OCI-LY7 (cell line): ENCODE data around the gene SLC25A13. TPM values are rescaled to one million over a fixed set of nuclear protein-coding genes. Genes with fewer than 3 reads are reported as not detected.

Experiments
- BruUV-seq: library from RNA; stranded (reverse); fragments of 400-500 nt; replicated peaks from 2 replicates; lab custom pipeline; 2021; lab: Mats Ljungman, UMichigan
- CTCF ChIA-PET: fragments of 300-600 bp; sonication (Branson Sonifier 250); formaldehyde crosslinking; loops from one replicate; lab custom pipeline; 2022; ENCODE audit warnings: antibody characterized with exemption; ENCODE audit not compliant: unreplicated experiment; lab: Charles Lee
- POLR2A ChIA-PET: fragments of 300-600 bp; sonication (Branson Sonifier 250); formaldehyde crosslinking; loops from one replicate; lab custom pipeline; 2022; ENCODE audit warnings: antibody characterized with exemption; lab: Charles Lee
- DNase-seq: peaks from one replicate; pipeline ENCODE4 v3.0.0-alpha.2; 2015; ENCODE audit warnings: low spot score
- H2AFZ ChIP-seq: fragments of 200-600 bp; sonication (generic), shearing (Covaris generic); 2 replicates; pipeline ENCODE4 v1.6.1; 2014; ENCODE audit warnings: mild to moderate bottlenecking, antibody characterized with exemption, low read length, moderate library complexity
- H3K27ac ChIP-seq: fragments of 200-600 bp; sonication (generic); 2 replicates; pipeline ENCODE4 v1.5.1; 2014; ENCODE audit warnings: mixed run types, low read depth, mild to moderate bottlenecking, moderate library complexity, low read length, inconsistent platforms; ENCODE audit not compliant: poor library complexity, severe bottlenecking
- H3K36me3 ChIP-seq: fragments of 200-600 bp; sonication (generic); 2 replicates; pipeline ENCODE4 v1.6.1; 2014; ENCODE audit warnings: mild to moderate bottlenecking, antibody characterized with exemption, low read length, moderate library complexity, mixed read lengths; ENCODE audit not compliant: insufficient read depth
- H3K4me1 ChIP-seq: fragments of 200-600 bp; sonication (generic); 2 replicates; pipeline ENCODE4 v1.5.1; 2014; ENCODE audit warnings: mild to moderate bottlenecking, low read length; ENCODE audit not compliant: insufficient read depth, poor library complexity, severe bottlenecking
- H3K4me2 ChIP-seq: fragments of 200-600 bp; sonication (generic); 2 replicates; pipeline ENCODE4 v1.6.1; 2014; ENCODE audit warnings: mild to moderate bottlenecking, low read length
- H3K4me3 ChIP-seq: fragments of 200-600 bp; sonication (generic); 2 replicates; pipeline ENCODE4 v1.5.1; 2014; ENCODE audit warnings: mild to moderate bottlenecking, low read depth, low read length; ENCODE audit not compliant: poor library complexity, severe bottlenecking
- H3K79me2 ChIP-seq: fragments of 200-600 bp; sonication (generic); 2 replicates; pipeline ENCODE4 v1.6.1; 2016; ENCODE audit warnings: low read depth, mild to moderate bottlenecking, low read length, moderate library complexity, mixed read lengths; ENCODE audit not compliant: insufficient read depth
- H3K9me2 ChIP-seq: fragments of 200-600 bp; sonication (generic); 2 replicates; pipeline ENCODE4 v1.6.1; 2016; ENCODE audit warnings: mild to moderate bottlenecking, low read length, mixed read lengths; ENCODE audit not compliant: insufficient read depth
- H3K9me3 ChIP-seq: fragments of 200-600 bp; sonication (generic); 2 replicates; pipeline ENCODE4 v1.6.1; 2014; ENCODE audit warnings: mild to moderate bottlenecking, mixed run types, low read length, mixed read lengths
- H4K20me1 ChIP-seq: fragments of 200-600 bp; sonication (generic); 2 replicates; pipeline ENCODE4 v1.6.1; 2014; ENCODE audit warnings: mild to moderate bottlenecking, antibody characterized with exemption, low read length, moderate library complexity, mixed read lengths; ENCODE audit not compliant: insufficient read depth
- EZH2phosphoT487 ChIP-seq: fragments of 200-600 bp; sonication (generic); IDR thresholded peaks from 2 replicates; pipeline ENCODE4 v1.6.1; 2018; ENCODE audit warnings: low read depth, borderline replicate concordance, mild to moderate bottlenecking, mixed run types, antibody characterized with exemption, low read length, moderate library complexity, mixed read lengths
- intact Hi-C: fragments of 100-400 bp; cut with micrococcal nuclease; formaldehyde crosslinking; loops from one replicate; pipeline ENCODE4 v1.10.0; 2022; ENCODE audit not compliant: unreplicated experiment
- total RNA-seq, 2 experiments: library from RNA; depleted of rRNA in 1 of 2; stranded (reverse); fragments of >200 nt in 1 of 2; shearing (Covaris generic) in 1 of 2; gene quantifications; 2 replicates each; pipeline ENCODE4 v1.2.3, GENCODE V29; 2014 to 2022
- TF ChIP-seq, protein P1 (sequence below): fragments of 200-600 bp; sonication (generic); conservative IDR thresholded peaks from 2 replicates; pipeline ENCODE4 v1.5.1; 2014; ENCODE audit warnings: mild to moderate bottlenecking, antibody characterized with exemption, low read length, moderate library complexity, mixed read lengths

Gene SLC25A13
- total RNA-seq, 2 experiments from 2014 or later = 0.63 TPM; not detected in 1

DNA sequence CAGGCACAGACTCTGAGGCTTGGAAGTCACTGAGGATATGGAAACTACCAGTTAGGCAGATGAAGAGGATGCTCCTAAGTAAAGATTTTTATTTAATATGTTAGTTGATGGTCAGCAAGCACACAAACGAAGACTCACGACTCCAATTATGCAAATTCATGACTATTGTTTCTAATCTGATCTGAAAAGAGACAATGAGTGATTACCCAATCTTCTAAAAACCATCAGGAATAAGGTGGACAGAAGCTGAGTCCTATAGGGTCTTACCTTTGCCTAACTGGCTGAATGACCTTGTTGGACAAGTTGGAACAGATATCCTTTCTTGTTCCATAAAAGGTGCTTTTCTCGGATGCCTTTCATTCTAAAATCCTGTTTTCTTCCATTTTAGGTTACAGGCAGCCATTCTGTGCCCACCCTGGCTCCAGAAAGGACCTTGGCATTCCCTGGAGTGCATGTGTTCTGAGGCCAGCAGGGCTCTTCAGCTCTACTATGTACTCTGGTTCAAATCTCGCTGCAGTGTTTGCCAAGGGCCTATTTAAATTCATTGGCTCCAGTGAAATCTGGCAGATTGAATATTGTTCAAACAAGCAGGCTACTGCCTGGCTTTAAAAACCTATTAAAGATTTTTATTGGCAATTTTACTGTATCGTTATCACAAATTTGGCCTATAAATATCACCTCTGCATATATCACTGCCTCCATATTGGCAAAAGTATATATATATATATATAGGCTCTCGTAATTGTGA lies 77.5 kb downstream of the SLC25A13 start:
- TF ChIP-seq EZH2phosphoT487 = no peak
- TF ChIP-seq, protein P1, sequence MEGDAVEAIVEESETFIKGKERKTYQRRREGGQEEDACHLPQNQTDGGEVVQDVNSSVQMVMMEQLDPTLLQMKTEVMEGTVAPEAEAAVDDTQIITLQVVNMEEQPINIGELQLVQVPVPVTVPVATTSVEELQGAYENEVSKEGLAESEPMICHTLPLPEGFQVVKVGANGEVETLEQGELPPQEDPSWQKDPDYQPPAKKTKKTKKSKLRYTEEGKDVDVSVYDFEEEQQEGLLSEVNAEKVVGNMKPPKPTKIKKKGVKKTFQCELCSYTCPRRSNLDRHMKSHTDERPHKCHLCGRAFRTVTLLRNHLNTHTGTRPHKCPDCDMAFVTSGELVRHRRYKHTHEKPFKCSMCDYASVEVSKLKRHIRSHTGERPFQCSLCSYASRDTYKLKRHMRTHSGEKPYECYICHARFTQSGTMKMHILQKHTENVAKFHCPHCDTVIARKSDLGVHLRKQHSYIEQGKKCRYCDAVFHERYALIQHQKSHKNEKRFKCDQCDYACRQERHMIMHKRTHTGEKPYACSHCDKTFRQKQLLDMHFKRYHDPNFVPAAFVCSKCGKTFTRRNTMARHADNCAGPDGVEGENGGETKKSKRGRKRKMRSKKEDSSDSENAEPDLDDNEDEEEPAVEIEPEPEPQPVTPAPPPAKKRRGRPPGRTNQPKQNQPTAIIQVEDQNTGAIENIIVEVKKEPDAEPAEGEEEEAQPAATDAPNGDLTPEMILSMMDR = no peak
- Histone ChIP-seq H3K79me2 (no peaks in the 10 kb centered on the region), H2AFZ (no peak overlapping the region), H3K36me3 (no peaks in the 10 kb centered on the region), H3K9me3 (no peaks in the 10 kb centered on the region), H3K4me2 (no peak overlapping the region), H3K4me3 (no peak overlapping the region), H3K4me1 (no peaks in the 10 kb centered on the region), H3K9me2 (no peaks in the 10 kb centered on the region), H4K20me1 (no peaks in the 10 kb centered on the region), H3K27ac (no peak overlapping the region)
- DNase-seq = no peak
- intact Hi-C loops = no loop called here
- no TSS peak for BruUV-seq
- ChIA-PET CTCF (no interaction called here), POLR2A (no interaction called here)

DNA sequence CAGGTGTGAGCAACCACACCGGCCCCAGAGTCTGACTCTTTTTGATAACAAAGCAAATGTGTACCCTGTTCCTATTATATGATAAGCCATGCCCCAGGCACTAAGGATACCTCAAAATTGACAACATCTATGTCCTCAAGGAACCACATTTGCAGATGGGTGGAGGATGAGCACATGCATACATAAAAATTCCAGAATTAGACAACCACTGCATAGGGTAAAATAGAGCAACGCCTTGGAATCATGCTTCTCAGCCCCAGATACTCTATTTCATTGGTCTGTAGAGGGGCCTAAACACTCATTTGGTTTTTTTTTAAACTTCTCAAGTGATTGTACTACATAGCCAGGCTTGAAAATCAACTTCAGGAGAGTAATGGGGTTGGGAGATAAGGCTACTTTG lies 78.7 kb downstream of the SLC25A13 start:
- Histone ChIP-seq H3K4me1 (no peaks in the 10 kb centered on the region), H3K9me3 (no peaks in the 10 kb centered on the region), H3K36me3 (no peaks in the 10 kb centered on the region), H4K20me1 (no peaks in the 10 kb centered on the region), H3K4me2 (no peak overlapping the region), H3K27ac (no peak overlapping the region), H3K4me3 (no peak overlapping the region), H2AFZ (no peak overlapping the region), H3K9me2 (no peaks in the 10 kb centered on the region), H3K79me2 (no peaks in the 10 kb centered on the region)
- BruUV-seq = no TSS peak
- ChIA-PET CTCF (no interaction called here), POLR2A (no interaction called here)
- TF ChIP-seq EZH2phosphoT487 = no peak
- TF ChIP-seq, protein P1 = no peak
- intact Hi-C loops = no loop called here
- no peak for DNase-seq

DNA sequence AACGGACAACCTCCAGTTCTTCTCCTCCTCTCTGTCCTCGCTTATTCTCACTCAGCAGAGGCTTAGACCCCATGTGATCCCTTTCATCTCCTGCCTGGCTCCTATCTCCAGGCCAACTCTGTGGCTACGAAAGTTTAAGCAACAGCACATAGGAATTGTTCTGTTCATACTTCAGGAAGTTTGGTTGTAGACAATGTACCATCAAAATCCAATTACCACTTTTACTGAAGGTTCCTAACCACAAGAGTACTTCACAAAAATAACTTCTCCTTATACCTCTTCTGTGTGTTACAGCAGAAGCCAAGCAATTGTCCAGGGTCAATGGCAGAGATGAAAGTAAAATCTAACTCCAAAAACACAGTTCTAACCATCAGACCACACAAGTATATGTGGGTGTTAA lies 80.0 kb downstream of the SLC25A13 start:
- H2AFZ ChIP-seq = no peak overlapping the region
- no peaks in the 10 kb centered on the region for H3K4me1 ChIP-seq
- POLR2A ChIA-PET = no interaction called here
- H3K4me3 ChIP-seq = no peak overlapping the region
- no TSS peak for BruUV-seq
- DNase-seq = no peak
- H3K79me2 ChIP-seq = no peaks in the 10 kb centered on the region
- H4K20me1 ChIP-seq = no peaks in the 10 kb centered on the region
- no peaks in the 10 kb centered on the region for H3K36me3 ChIP-seq
- intact Hi-C loops = no loop called here
- CTCF ChIA-PET = no interaction called here
- H3K27ac ChIP-seq = no peak overlapping the region
- TF ChIP-seq, protein P1 = no peak
- TF ChIP-seq EZH2phosphoT487 = no peak
- H3K4me2 ChIP-seq = no peak overlapping the region
- H3K9me3 ChIP-seq = no peaks in the 10 kb centered on the region
- H3K9me2 ChIP-seq = no peaks in the 10 kb centered on the region
